Cardiac fibroblast (primary cell): ENCODE data around the gene SKIDA1.

Experiments
- DNase-seq, 2 donors: peaks; one replicate each; pipeline versions ENCODE4 v3.0.0 to v3.0.0-alpha.2; 2010; ENCODE audit warnings: low read depth in 2 of 2
- H3K4me3 ChIP-seq, 2 donors: replicated peaks in 1 of 2; 1 replicate in 1 of 2; 2 replicates in 1 of 2; pipeline ENCODE4 v1.5.1; 2011; ENCODE audit warnings: low read depth in 2 of 2, low read length in 2 of 2, mild to moderate bottlenecking in 2 of 2, moderate library complexity in 1 of 2
- CTCF ChIP-seq: IDR thresholded peaks from one replicate; pipeline ENCODE4 v1.5.1; 2011; ENCODE audit warnings: low read depth, mild to moderate bottlenecking, low read length, inconsistent platforms

Gene SKIDA1

GRCh38 chr10:21482821-21483220 lies 42.7 kb downstream of the SKIDA1 start:
- no peak for DNase-seq
- H3K4me3 ChIP-seq, result no peak overlapping the region
- no peak for TF ChIP-seq CTCF

GRCh38 chr10:21481407-21481806 lies 44.1 kb downstream of the SKIDA1 start:
- no peak for TF ChIP-seq CTCF
- no peak for DNase-seq
- no peak overlapping the region for H3K4me3 ChIP-seq

GRCh38 chr10:21479570-21480315 lies 45.7 kb downstream of the SKIDA1 start:
- H3K4me3 ChIP-seq, result no peak overlapping the region
- DNase-seq, result no peak
- TF ChIP-seq CTCF, result no peak

GRCh38 chr10:21475393-21475792 lies 50.1 kb downstream of the SKIDA1 start:
- H3K4me3 ChIP-seq, result no peak overlapping the region
- DNase-seq, result no peak
- TF ChIP-seq CTCF, result no peak

GRCh38 chr10:21473541-21473940 lies 51.9 kb downstream of the SKIDA1 start:
- no peak for DNase-seq
- TF ChIP-seq CTCF, result no peak
- H3K4me3 ChIP-seq, result no peak overlapping the region

- no peak for DNase-seq
- no peak overlapping the region for H3K4me3 ChIP-seq
- no peak for TF ChIP-seq CTCF
These were observed 52.3 kb downstream of the SKIDA1 start for GRCh38 chr10:21473135-21473534.

GRCh38 chr10:21468086-21468485 lies 57.4 kb downstream of the SKIDA1 start:
- H3K4me3 ChIP-seq, result no peak overlapping the region
- DNase-seq, result no peak
- no peak for TF ChIP-seq CTCF
